ENCODE results near the gene MCCC1. TPM values are rescaled to one million over a fixed set of nuclear protein-coding genes. Genes with fewer than 3 reads are reported as not detected.

Gene MCCC1
- total and polyA plus RNA-seq, 10 of the 15 experiments (the other 5 are each of a cell fraction or from before 2014, with no cell fraction given): 35.0 to 71.7 (median 47.0) TPM

GRCh38 chr3:182969853-182970252 lies 129.4 kb downstream of the MCCC1 start (continued):
- TF ChIP-seq BRCA1 (IDR thresholded peaks at IDR 0.05; ENCODE audit: low read depth, low read length): no peak
- no peak for TF ChIP-seq WRNIP1 (IDR thresholded peaks at IDR 0.05; ENCODE audit: borderline replicate concordance, low read depth, low read length)
- TF ChIP-seq BMI1 (IDR thresholded peaks at IDR 0.05; ENCODE audit: borderline replicate concordance): no peak
- TF ChIP-seq SUPT20H (IDR thresholded peaks at IDR 0.05; ENCODE audit: borderline replicate concordance, control insufficient read depth, low read depth, low read length): no peak
- no peak for TF ChIP-seq POLR2AphosphoS5 (IDR thresholded peaks at IDR 0.05; ENCODE audit: low read length)
- TF ChIP-seq, protein P1, sequence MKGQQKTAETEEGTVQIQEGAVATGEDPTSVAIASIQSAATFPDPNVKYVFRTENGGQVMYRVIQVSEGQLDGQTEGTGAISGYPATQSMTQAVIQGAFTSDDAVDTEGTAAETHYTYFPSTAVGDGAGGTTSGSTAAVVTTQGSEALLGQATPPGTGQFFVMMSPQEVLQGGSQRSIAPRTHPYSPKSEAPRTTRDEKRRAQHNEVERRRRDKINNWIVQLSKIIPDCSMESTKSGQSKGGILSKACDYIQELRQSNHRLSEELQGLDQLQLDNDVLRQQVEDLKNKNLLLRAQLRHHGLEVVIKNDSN (IDR thresholded peaks at IDR 0.05; ENCODE audit: borderline replicate concordance, extremely low read length, insufficient read depth, low read depth, low read length): no peak
- no peak for TF ChIP-seq ZZZ3 (IDR thresholded peaks at IDR 0.05; ENCODE audit: control insufficient read depth, insufficient read length, low read depth)
- no peak for TF ChIP-seq TCF3 (IDR thresholded peaks at IDR 0.05; ENCODE audit: borderline replicate concordance, insufficient read depth, low read depth, low read length)
- no peak for TF ChIP-seq NR2C2 (IDR thresholded peaks at IDR 0.05; ENCODE audit: borderline replicate concordance, control insufficient read depth, insufficient read length, low read depth)

- Histone ChIP-seq H3K27ac (ENCODE audit: control insufficient read depth, insufficient read depth) (peak overlapping the region; percentile 37), H3K4me3 (no peak overlapping the region), H3K4me1 (ENCODE audit: control insufficient read depth, insufficient read depth, low read length) (peaks cover 28% of the 10 kb centered on the region), H2AFZ (ENCODE audit: control insufficient read depth, low read depth, low read length) (no peak overlapping the region), H4K20me1 (ENCODE audit: control insufficient read depth, insufficient read depth) (no peaks in the 10 kb centered on the region), H3K36me3 (ENCODE audit: control insufficient read depth in 2 of 2, insufficient read depth in 2 of 2, low read length in 1 of 2) (no peaks in the 10 kb centered on the region; a peak in 1 of 4 replicates), H3K27me3 (replicated peaks in 1 of 2; ENCODE audit: control insufficient read depth in 2 of 2, insufficient read depth in 2 of 2, low read length in 1 of 2) (no peaks in the 10 kb centered on the region), H3K4me2 (ENCODE audit: control insufficient read depth, insufficient read depth) (no peak overlapping the region), H3K9ac (ENCODE audit: control insufficient read depth, insufficient read depth, low read length) (no peak overlapping the region), H3K9me3 (replicated peaks; ENCODE audit: control insufficient read depth, insufficient read depth, low read length) (no peaks in the 10 kb centered on the region; the same call in 2 of the 3 replicates), H3K79me2 (ENCODE audit: control insufficient read depth, insufficient read depth, low read length) (peaks cover 61% of the 10 kb centered on the region)
- ATAC-seq (0 out of 3 replicates have a peak, but pooled peaks have one; percentile 18), DNase-seq (ENCODE audit: low read depth, low spot score) (no peak), FAIRE-seq (no peak)
- POLR2A ChIA-PET: interaction anchor here (1.4 kb wide), 1 partner anchor 10 kb away, joined by 5 read pairs; no protein-coding TSS in a partner anchor
- CTCF ChIA-PET: interaction anchor here (0.8 to 2.5 kb wide), 4 partner anchors 9 to 60 kb away, joined by 3 to 10 read pairs (median 4); no protein-coding TSS in a partner anchor
- SMC1A ChIA-PET (ENCODE audit: uncharacterized antibody, unreplicated experiment): interaction anchor here (0.6 to 3.4 kb wide), 11 partner anchors 10 to 255 kb away, joined by 3 to 23 read pairs (median 4); no protein-coding TSS in a partner anchor
- RAD21 ChIA-PET (ENCODE audit: unreplicated experiment): interaction anchor here (1.0 to 1.6 kb wide), 2 partner anchors 255 to 412 kb away, joined by 3 read pairs; no protein-coding TSS in a partner anchor
- BruUV-seq (replicated peaks): no TSS peak
- in situ Hi-C loops (cut with MboI): no loop called here
- intact Hi-C loops (cut with micrococcal nuclease; ENCODE audit: unreplicated experiment): no loop called here
- TF ChIP-seq ZNF384 (IDR thresholded peaks at IDR 0.05; ENCODE audit: borderline replicate concordance, low read depth, low read length) (no peak), NRF1 (conservative IDR thresholded peaks at IDR 0.05; ENCODE audit: low read depth, low read length) (no peak), ZNF207 (IDR thresholded peaks at IDR 0.05; ENCODE audit: borderline replicate concordance) (no peak), SMARCA5 (IDR thresholded peaks at IDR 0.05) (no peak), CEBPZ (IDR thresholded peaks at IDR 0.05; ENCODE audit: low read depth, low read length) (no peak), RAD51 (IDR thresholded peaks at IDR 0.05) (peak; percentile 48), NR2F1 (conservative IDR thresholded peaks at IDR 0.05) (no peak)
- TF ChIP-seq, protein P2, sequence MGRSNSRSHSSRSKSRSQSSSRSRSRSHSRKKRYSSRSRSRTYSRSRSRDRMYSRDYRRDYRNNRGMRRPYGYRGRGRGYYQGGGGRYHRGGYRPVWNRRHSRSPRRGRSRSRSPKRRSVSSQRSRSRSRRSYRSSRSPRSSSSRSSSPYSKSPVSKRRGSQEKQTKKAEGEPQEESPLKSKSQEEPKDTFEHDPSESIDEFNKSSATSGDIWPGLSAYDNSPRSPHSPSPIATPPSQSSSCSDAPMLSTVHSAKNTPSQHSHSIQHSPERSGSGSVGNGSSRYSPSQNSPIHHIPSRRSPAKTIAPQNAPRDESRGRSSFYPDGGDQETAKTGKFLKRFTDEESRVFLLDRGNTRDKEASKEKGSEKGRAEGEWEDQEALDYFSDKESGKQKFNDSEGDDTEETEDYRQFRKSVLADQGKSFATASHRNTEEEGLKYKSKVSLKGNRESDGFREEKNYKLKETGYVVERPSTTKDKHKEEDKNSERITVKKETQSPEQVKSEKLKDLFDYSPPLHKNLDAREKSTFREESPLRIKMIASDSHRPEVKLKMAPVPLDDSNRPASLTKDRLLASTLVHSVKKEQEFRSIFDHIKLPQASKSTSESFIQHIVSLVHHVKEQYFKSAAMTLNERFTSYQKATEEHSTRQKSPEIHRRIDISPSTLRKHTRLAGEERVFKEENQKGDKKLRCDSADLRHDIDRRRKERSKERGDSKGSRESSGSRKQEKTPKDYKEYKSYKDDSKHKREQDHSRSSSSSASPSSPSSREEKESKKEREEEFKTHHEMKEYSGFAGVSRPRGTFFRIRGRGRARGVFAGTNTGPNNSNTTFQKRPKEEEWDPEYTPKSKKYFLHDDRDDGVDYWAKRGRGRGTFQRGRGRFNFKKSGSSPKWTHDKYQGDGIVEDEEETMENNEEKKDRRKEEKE (IDR thresholded peaks at IDR 0.05): no peak
These were observed 130.0 kb downstream of the MCCC1 start for GRCh38 chr3:182969277-182969676.

All from GM12878 (cell line).